ENCODE measurements around the gene RSBN1. TPM values are rescaled to one million over a fixed set of nuclear protein-coding genes. Genes with fewer than 3 reads are reported as not detected.

RSBN1 gene
- total RNA-seq, 6 donors from 2014 or later: 20.2 to 32.8 (median 23.6) TPM

DNA sequence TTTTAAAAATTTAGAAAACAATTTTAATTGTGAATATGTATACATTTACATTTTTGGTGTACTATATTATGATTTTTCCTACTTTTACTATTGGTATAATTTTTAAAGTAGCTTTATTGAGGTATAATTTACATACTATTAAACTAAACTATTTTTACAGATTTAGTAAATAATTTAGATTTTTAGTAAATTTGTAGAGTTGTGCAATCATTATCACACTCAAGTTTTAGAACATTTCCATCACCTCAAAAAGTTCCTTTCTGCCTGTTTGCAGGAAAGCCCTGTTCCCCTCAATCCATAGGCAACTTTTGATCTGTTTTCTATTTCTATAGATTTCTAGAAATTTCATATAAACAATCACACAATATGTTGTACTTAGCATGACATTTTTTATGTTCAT is 61.2 kb downstream of the RSBN1 start:
- no peak overlapping the region for H3K27ac ChIP-seq
- DNase-seq (no peak), ATAC-seq (ENCODE audit: low FRiP score in 2 of 2) (no peak)
- no peak overlapping the region for H3K4me3 ChIP-seq
- no peaks in the 10 kb centered on the region for H3K9me3 ChIP-seq
- H3K27me3 ChIP-seq: no peaks in the 10 kb centered on the region
- TF ChIP-seq EP300 (IDR thresholded peaks at IDR 0.05) (no peak), POLR2A (IDR thresholded peaks at IDR 0.05) (no peak), CTCF (IDR thresholded peaks at IDR 0.05) (no peak), POLR2AphosphoS5 (IDR thresholded peaks at IDR 0.05) (no peak)
- peaks cover 0 to 2% (median under 1%) of the 10 kb centered on the region in 4 donors for H3K4me1 ChIP-seq
- peaks cover 0 to 26% (median 1%) of the 10 kb centered on the region in 4 donors for H3K36me3 ChIP-seq

GRCh38 chr1:113749402-113749801 is 62.9 kb downstream of the RSBN1 start:
- Histone ChIP-seq H3K27ac (no peak overlapping the region), H3K27me3 (no peaks in the 10 kb centered on the region), H3K4me3 (no peak overlapping the region), H3K4me1 (no peaks in the 10 kb centered on the region), H3K9me3 (no peaks in the 10 kb centered on the region), H3K36me3 (peaks cover 0 to 26% (median 1%) of the 10 kb centered on the region in 4 donors)
- DNase-seq: no peak
- 90 to 92% methylated on average over 3 of the region's 3 CpGs for WGBS, 2 donors
- ATAC-seq (ENCODE audit: low FRiP score in 2 of 2): no peak
- TF ChIP-seq POLR2AphosphoS5 (IDR thresholded peaks at IDR 0.05) (no peak), CTCF (IDR thresholded peaks at IDR 0.05) (no peak), EP300 (IDR thresholded peaks at IDR 0.05) (no peak), POLR2A (IDR thresholded peaks at IDR 0.05) (no peak)

DNA sequence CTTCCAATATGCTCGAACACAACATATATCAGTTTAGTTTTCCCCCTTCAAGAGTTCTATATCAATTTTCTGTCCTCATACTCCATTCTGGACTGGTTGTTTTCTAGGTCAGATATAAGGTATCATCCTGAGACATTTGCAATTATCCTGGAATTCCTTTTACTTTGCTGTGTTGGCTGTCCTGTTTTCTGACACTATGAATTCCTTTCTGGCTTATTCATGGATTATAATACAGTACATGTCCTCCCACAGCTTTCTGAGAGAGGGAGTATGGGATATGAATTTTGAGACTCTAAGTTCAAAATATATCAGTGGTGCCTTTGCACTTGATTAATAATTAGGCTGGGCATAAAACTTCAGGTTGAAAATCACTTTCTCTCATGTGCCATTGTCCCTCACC is 64.9 kb downstream of the RSBN1 start:
- ATAC-seq (ENCODE audit: low FRiP score in 2 of 2): peak in 1 of 2 donors; percentile 49
- H3K27me3 ChIP-seq: no peaks in the 10 kb centered on the region
- 96 to 98% methylated on average over 1 of the region's 1 CpG for WGBS, 2 donors

DNA sequence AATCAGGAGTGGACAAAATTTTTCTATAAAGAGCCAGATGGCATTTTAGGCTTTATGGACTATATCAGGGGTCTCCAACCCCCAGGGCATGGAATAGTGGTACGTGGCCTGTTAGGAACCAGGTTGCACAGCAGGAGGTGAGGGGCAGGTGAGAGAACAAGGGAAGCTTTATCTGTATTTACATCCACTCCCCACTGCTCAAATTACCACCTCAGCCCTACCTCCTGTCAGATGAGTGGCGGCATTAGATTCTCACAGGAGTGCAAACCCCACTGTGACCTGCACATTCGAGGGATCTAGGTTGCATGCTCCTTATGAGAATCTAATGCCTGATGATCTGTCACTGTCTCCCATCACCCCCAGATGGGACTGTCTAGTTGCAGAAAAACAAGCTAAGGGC is 66.9 kb downstream of the RSBN1 start:
- peaks cover 0 to 27% (median 1%) of the 10 kb centered on the region in 4 donors for H3K36me3 ChIP-seq
- no peaks in the 10 kb centered on the region for H3K9me3 ChIP-seq
- WGBS, 2 donors: 95 to 100% methylated on average over 2 to 3 of the region's 3 CpGs
- H3K4me3 ChIP-seq: no peak overlapping the region
- no peak overlapping the region for H3K27ac ChIP-seq
- TF ChIP-seq EP300 (IDR thresholded peaks at IDR 0.05) (no peak), POLR2A (IDR thresholded peaks at IDR 0.05) (no peak), POLR2AphosphoS5 (IDR thresholded peaks at IDR 0.05) (no peak), CTCF (IDR thresholded peaks at IDR 0.05) (no peak)
- H3K27me3 ChIP-seq: no peaks in the 10 kb centered on the region
- H3K4me1 ChIP-seq: no peaks in the 10 kb centered on the region
- DNase-seq: no peak
- no peak for ATAC-seq (ENCODE audit: low FRiP score in 2 of 2)

More for the DNA sequence above, 64.9 kb downstream of the RSBN1 start:
- Histone ChIP-seq H3K4me3 (no peak overlapping the region), H3K4me1 (no peaks in the 10 kb centered on the region), H3K9me3 (no peaks in the 10 kb centered on the region), H3K36me3 (peaks cover 0 to 26% (median 1%) of the 10 kb centered on the region in 4 donors), H3K27ac (no peak overlapping the region)
- no peak for DNase-seq
- no peak for TF ChIP-seq CTCF (IDR thresholded peaks at IDR 0.05)
- no peak for TF ChIP-seq POLR2A (IDR thresholded peaks at IDR 0.05)
- TF ChIP-seq EP300 (IDR thresholded peaks at IDR 0.05): no peak
- no peak for TF ChIP-seq POLR2AphosphoS5 (IDR thresholded peaks at IDR 0.05)

DNA sequence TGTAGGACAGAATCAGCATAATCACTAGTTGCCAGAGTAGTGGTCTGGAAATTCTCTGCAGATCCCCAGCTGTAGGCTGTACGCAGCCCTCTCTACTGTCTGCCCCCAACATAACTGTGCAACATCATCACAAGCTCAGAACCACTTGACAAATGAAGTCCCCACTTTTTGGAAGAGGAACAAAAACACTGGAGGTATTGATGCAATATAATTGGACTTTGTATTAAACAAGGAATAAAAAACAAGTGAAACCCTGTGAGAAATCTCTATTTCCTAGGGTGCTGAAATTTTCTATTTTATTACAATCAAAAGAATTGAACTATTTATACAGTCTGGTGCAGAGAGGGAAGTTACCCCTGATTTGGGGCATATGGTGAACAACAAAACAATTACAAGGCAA is 68.2 kb downstream of the RSBN1 start:
- 80 to 91% methylated on average over 1 of the region's 1 CpG for WGBS, 2 donors
- DNase-seq: no peak

More for the DNA sequence above, 68.2 kb downstream of the RSBN1 start:
- Histone ChIP-seq H3K27ac (no peak overlapping the region), H3K4me1 (no peaks in the 10 kb centered on the region), H3K4me3 (no peak overlapping the region), H3K27me3 (no peaks in the 10 kb centered on the region), H3K36me3 (peaks cover 0 to 24% (median 1%) of the 10 kb centered on the region in 4 donors), H3K9me3 (no peaks in the 10 kb centered on the region)
- TF ChIP-seq EP300 (IDR thresholded peaks at IDR 0.05) (no peak), POLR2AphosphoS5 (IDR thresholded peaks at IDR 0.05) (no peak), CTCF (IDR thresholded peaks at IDR 0.05) (no peak), POLR2A (IDR thresholded peaks at IDR 0.05) (no peak)
- ATAC-seq (ENCODE audit: low FRiP score in 2 of 2): no peak

Data from upper lobe of left lung (tissue), 6 donors.